ENCODE results near the gene AADAC. TPM values are rescaled to one million over a fixed set of nuclear protein-coding genes. Genes with fewer than 3 reads are reported as not detected.

The AADAC gene
- polyA plus RNA-seq, 1 of the 3 experiments (the other 2 are of a cell fraction), result 1.2 TPM

- WGBS (ENCODE audit: low lambda C conversion rate), result 42% methylated on average over 3 of the region's 3 CpGs
- peaks cover 4% of the 10 kb centered on the region for H3F3A ChIP-seq (replicated peaks; ENCODE audit: insufficient read depth)
- H3K4me2 ChIP-seq, result no peak overlapping the region
- H3K79me2 ChIP-seq (ENCODE audit: insufficient read depth), result peaks cover 59% of the 10 kb centered on the region
- H3K27ac ChIP-seq (ENCODE audit: low read depth in 2 of 2, low read length in 1 of 2), result no peak overlapping the region
- H3K36me3 ChIP-seq (replicated peaks in 1 of 2; ENCODE audit: control insufficient read depth in 1 of 2, insufficient read depth in 2 of 2, low read length in 1 of 2), result peaks cover 0 to 3% of the 10 kb centered on the region in 2 experiments
- H2AFZ ChIP-seq (ENCODE audit: low read depth), result no peak overlapping the region
- no peak for TF ChIP-seq FOXJ3 (CRISPR knock-in tag; IDR thresholded peaks at IDR 0.05)
- no peak for TF ChIP-seq SMC3 (IDR thresholded peaks at IDR 0.05; ENCODE audit: low read depth, low read length)
- no peak for TF ChIP-seq USF2 (IDR thresholded peaks at IDR 0.05; ENCODE audit: borderline replicate concordance, low read depth, low read length)
- no peaks in the 10 kb centered on the region for H3K9me3 ChIP-seq
- no peaks in the 10 kb centered on the region for H3K27me3 ChIP-seq (ENCODE audit: insufficient read depth)
- H3K9ac ChIP-seq, result no peak overlapping the region
- no peak overlapping the region for H3K4me3 ChIP-seq (ENCODE audit: low read depth in 2 of 2, low read length in 1 of 2)
- CTCF ChIA-PET, result interaction anchor here (0.7 kb wide), 1 partner anchor 587 kb away, joined by 3 read pairs; no protein-coding TSS in a partner anchor
- POLR2A ChIA-PET, result no interaction called here
- H4K20me1 ChIP-seq (ENCODE audit: insufficient read depth), result no peaks in the 10 kb centered on the region
- H3K9me2 ChIP-seq, result no peaks in the 10 kb centered on the region
- DNase-seq, result no peak
- H3K4me1 ChIP-seq (ENCODE audit: control insufficient read depth in 1 of 2, insufficient read depth in 2 of 2, low read depth in 1 of 2, low read length in 1 of 2), result no peaks in the 10 kb centered on the region; a peak in 1 of 4 replicates
Measured at GRCh38 chr3:151814588-151814987, 672 bp downstream of the AADAC start.

- Histone ChIP-seq H3K9me3 (no peaks in the 10 kb centered on the region), H3K27ac (ENCODE audit: low read depth in 2 of 2, low read length in 1 of 2) (peak overlapping the region in 1 of 2 experiments; percentile 69; a peak in 2 of 4 replicates), H3K4me3 (ENCODE audit: low read depth in 2 of 2, low read length in 1 of 2) (no peak overlapping the region), H3F3A (replicated peaks; ENCODE audit: insufficient read depth) (peaks cover 6% of the 10 kb centered on the region), H3K36me3 (replicated peaks in 1 of 2; ENCODE audit: control insufficient read depth in 1 of 2, insufficient read depth in 2 of 2, low read length in 1 of 2) (peaks cover 0 to 3% of the 10 kb centered on the region in 2 experiments), H3K27me3 (ENCODE audit: insufficient read depth) (no peaks in the 10 kb centered on the region), H3K9ac (peak overlapping the region; percentile 35; the same call in 1 of the 2 replicates), H4K20me1 (ENCODE audit: insufficient read depth) (no peaks in the 10 kb centered on the region), H3K4me1 (ENCODE audit: control insufficient read depth in 1 of 2, insufficient read depth in 2 of 2, low read depth in 1 of 2, low read length in 1 of 2) (no peaks in the 10 kb centered on the region; a peak in 1 of 4 replicates), H3K79me2 (ENCODE audit: insufficient read depth) (peaks cover 56% of the 10 kb centered on the region), H3K9me2 (no peaks in the 10 kb centered on the region), H2AFZ (ENCODE audit: low read depth) (no peak overlapping the region), H3K4me2 (no peak overlapping the region; the same call in 1 of the 2 replicates)
- WGBS (ENCODE audit: low lambda C conversion rate), result 11% methylated on average over 3 of the region's 3 CpGs
- no peak for DNase-seq
- ChIA-PET POLR2A (no interaction called here), CTCF (no interaction called here)
- TF ChIP-seq JUND (IDR thresholded peaks at IDR 0.05) (peak; percentile 28; the same call in 1 of the 2 replicates), SIN3A (IDR thresholded peaks at IDR 0.05; ENCODE audit: borderline replicate concordance, low read depth, low read length) (no peak), ZBTB33 (IDR thresholded peaks at IDR 0.05; ENCODE audit: borderline replicate concordance, low read depth) (no peak), FOSL2 (IDR thresholded peaks at IDR 0.05; ENCODE audit: borderline replicate concordance, low read depth) (peak; percentile 16; the same call in 1 of the 2 replicates), MAX (IDR thresholded peaks at IDR 0.05; ENCODE audit: low read depth) (peak; percentile 53; the same call in 1 of the 2 replicates)
Measured at GRCh38 chr3:151816091-151816604, 2.2 kb downstream of the AADAC start.

All from SK-N-SH (cell line).